Right renal cortex interstitium (tissue), 3 donors: ENCODE measurements around the gene ARFRP1. TPM values are rescaled to one million over a fixed set of nuclear protein-coding genes. Genes with fewer than 3 reads are reported as not detected.

ENCODE experiments used
- DNase-seq, 3 donors: peaks; one replicate each; pipeline ENCODE4 v3.0.0-alpha.2; 2013; ENCODE audit warnings: low read depth in 3 of 3, low spot score in 2 of 3
- polyA plus RNA-seq, 3 donors: library from polyadenylated mRNA; unstranded; fragments of 120-200 nt; gene quantifications; one replicate each; pipeline ENCODE4 v1.2.1, GENCODE V29; 2013; ENCODE audit not compliant: insufficient read length in 3 of 3

The ARFRP1 gene
- polyA plus RNA-seq, 3 donors: 29.9 to 31.9 (median 30.8) TPM

- no peak for DNase-seq
Measured at GRCh38 chr20:63703471-63703975, 4.3 kb downstream of the ARFRP1 start.

- DNase-seq: no peak
Measured at GRCh38 chr20:63702751-63703470, 4.9 kb downstream of the ARFRP1 start.

DNA sequence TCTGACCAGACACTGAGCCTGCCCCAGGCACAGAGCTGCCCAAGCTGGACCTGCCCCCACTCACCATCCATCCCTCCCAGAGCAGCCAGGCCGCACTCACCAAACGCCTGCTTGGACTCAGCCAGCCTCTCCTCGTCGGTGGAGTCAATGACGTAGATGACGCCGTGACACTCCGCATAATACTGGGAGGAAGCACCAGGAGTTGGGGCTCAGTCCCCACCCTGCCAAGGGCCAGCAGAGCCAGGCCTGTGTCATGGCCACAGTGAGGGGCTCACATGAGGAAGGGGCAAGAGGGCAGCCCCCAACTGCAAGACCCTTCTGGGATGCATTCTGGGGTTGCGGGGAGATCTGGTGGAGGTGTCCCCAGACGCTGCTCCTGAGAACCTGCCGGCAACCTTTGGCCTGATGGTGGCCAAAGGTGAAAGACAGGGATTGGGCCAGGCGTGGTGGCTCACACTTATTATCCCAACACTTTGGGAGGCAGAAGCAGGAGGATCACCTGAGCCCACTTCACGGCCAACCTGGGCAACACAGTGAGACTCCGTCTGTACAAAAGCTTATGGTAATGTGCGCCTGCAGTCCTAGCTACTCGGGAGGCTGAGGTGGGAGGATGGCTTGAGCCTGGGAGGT, 5.6 kb downstream of the ARFRP1 start:
- DNase-seq: no peak

- no peak for DNase-seq
Measured at GRCh38 chr20:63701329-63702035, 6.3 kb downstream of the ARFRP1 start.

DNA sequence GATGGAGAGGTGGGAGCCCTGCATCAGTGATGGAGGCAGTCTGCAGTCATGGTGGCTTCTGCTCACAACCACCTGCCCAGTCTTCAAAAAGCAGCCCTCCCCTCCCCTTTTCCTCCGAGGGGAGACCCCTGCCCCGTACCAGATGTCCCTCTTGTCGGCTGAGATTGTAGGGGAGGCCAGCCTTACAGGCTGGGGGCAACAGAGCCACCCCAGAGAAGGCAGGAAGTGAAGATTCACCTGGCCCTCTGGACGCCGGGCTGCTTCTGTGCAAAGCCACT, 6.8 kb downstream of the ARFRP1 start:
- no peak for DNase-seq

DNA sequence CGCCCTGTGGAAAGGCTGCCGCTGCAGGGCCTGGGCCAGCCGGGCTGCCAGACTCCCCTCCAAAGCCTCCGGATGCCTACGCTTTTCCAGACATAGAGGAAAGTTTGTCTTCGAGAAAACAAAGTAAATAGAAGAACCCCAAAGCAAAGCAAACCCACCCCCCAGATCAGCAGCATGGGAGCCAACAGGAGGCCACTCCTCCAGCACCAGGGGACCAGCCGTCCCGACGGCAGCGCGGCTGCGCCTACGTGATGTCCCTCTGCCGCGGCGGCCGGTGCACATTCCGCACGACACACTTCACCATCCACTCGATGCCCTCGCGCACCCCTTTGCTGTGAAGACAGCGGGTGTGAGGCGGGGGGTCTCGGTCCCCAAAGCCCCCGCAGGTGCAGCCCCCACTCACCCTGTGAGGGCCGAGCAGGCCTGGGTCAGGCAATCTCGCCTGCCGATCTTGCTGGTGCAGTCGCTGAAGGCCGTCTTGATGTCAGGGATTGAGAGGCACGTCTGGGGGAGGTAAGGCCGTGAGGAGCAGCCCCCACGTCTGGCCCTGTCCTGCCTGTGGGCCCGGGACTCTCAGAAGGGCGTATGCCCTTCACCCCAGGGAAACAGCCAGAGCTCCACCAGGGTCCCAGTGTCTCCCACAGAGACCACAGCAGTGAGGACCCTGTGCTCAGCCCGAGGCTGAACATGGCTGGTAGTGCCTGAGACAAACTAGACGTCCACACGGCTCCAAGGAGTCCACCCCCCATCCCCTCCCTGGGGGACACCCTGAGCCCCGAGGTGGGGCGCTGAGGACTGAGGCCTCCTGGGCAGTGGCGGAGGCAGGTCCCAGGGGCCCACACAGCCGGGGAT, 7.4 kb downstream of the ARFRP1 start:
- DNase-seq: no peak

GRCh38 chr20:63699466-63700198, 8.1 kb downstream of the ARFRP1 start:
- no peak for DNase-seq

GRCh38 chr20:63698739-63699465, 8.9 kb downstream of the ARFRP1 start:
- no peak for DNase-seq

GRCh38 chr20:63697868-63698545, 9.8 kb downstream of the ARFRP1 start:
- no peak for DNase-seq

DNA sequence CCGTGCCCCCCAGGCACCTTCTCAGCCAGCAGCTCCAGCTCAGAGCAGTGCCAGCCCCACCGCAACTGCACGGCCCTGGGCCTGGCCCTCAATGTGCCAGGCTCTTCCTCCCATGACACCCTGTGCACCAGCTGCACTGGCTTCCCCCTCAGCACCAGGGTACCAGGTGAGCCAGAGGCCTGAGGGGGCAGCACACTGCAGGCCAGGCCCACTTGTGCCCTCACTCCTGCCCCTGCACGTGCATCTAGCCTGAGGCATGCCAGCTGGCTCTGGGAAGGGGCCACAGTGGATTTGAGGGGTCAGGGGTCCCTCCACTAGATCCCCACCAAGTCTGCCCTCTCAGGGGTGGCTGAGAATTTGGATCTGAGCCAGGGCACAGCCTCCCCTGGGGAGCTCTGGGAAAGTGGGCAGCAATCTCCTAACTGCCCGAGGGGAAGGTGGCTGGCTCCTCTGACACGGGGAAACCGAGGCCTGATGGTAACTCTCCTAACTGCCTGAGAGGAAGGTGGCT, 10.4 kb downstream of the ARFRP1 start:
- DNase-seq: no peak

DNA sequence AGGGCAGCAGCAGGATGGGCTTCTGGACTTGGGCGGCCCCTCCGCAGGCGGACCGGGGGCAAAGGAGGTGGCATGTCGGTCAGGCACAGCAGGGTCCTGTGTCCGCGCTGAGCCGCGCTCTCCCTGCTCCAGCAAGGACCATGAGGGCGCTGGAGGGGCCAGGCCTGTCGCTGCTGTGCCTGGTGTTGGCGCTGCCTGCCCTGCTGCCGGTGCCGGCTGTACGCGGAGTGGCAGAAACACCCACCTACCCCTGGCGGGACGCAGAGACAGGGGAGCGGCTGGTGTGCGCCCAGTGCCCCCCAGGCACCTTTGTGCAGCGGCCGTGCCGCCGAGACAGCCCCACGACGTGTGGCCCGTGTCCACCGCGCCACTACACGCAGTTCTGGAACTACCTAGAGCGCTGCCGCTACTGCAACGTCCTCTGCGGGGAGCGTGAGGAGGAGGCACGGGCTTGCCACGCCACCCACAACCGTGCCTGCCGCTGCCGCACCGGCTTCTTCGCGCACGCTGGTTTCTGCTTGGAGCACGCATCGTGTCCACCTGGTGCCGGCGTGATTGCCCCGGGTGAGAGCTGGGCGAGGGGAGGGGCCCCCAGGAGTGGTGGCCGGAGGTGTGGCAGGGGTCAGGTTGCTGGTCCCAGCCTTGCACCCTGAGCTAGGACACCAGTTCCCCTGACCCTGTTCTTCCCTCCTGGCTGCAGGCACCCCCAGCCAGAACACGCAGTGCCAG, 11.0 kb downstream of the ARFRP1 start, which contains the start of gene TNFRSF6B:
TSS of gene TNFRSF6B (plus strand) at position 25 of the 729 bp plus-strand sequence. CDS start at position 141, 116 bp downstream.
- DNase-seq: no peak

- peak in 1 of 3 donors; percentile 38 for DNase-seq
Measured at GRCh38 chr20:63696306-63696627, 11.5 kb downstream of the ARFRP1 start.

GRCh38 chr20:63695424-63696305, 12.1 kb downstream of the ARFRP1 start:
- DNase-seq: no peak

DNA sequence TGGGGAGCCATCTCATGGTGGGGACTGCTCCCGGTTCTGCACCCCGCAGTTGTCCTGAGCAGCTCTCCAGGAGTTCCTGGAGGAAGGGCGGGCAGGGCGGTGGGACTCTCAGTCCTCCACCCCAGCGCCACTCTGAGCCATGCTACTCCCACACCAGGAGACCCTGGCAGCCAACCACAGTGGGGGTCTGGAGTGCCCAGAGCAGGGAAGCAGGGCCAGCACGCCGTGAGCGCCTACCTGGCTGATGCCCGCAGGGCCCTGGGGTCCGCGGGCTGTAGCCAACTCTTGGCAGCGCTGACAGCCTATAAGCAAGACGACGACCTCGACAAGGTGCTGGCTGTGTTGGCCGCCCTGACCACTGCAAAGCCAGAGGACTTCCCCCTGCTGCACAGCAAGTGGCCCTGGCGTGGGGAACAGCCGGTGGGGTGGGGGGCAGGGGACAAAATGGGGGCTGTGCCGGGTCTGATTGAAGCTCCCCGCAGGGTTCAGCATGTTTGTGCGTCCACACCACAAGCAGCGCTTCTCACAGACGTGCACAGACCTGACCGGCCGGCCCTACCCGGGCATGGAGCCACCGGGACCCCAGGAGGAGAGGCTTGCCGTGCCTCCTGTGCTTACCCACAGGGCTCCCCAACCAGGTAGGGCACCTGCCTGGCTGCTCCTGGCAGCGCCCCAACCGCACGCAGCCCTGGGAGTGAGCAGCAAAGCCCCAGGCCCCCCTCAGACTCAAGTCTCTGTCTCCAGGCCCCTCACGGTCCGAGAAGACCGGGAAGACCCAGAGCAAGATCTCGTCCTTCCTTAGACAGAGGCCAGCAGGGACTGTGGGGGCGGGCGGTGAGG, 13.0 kb downstream of the ARFRP1 start:
- DNase-seq: no peak

- no peak for DNase-seq
Measured at GRCh38 chr20:63693733-63694583, 13.8 kb downstream of the ARFRP1 start.
